ENCODE measurements around the gene SCYGR6.
A peak's percentile ranks its signal among the peaks of the same experiment; 100 is the strongest.
"Not testable (repeated sequence)": the region's sequence is repeated elsewhere in the genome, so short reads cannot be mapped to it uniquely, and the experiment has no call there.

SCYGR6 gene

GRCh38 chr2:227765788-227766372, 41.3 kb upstream of the SCYGR6 start:
- no peak overlapping the region for H3K4me3 ChIP-seq (ENCODE audit: low read depth, low read length)
- in situ Hi-C loops (cut with HindIII; ENCODE audit: low sequenced_read_pairs), result no loop called here
- DNase-seq (ENCODE audit: low read depth, low spot score), result no peak
- TF ChIP-seq CTCF (IDR thresholded peaks at IDR 0.05; ENCODE audit: low read depth, low read length), result no peak

- in situ Hi-C loops (cut with HindIII; ENCODE audit: low sequenced_read_pairs), result no loop called here
- no peak overlapping the region for H3K4me3 ChIP-seq (ENCODE audit: low read depth, low read length)
- TF ChIP-seq CTCF (IDR thresholded peaks at IDR 0.05; ENCODE audit: low read depth, low read length), result no peak
- DNase-seq (ENCODE audit: low read depth, low spot score), result no peak
These were observed 37.4 kb upstream of the SCYGR6 start for GRCh38 chr2:227761740-227762476.

- no peak for TF ChIP-seq CTCF (IDR thresholded peaks at IDR 0.05; ENCODE audit: low read depth, low read length)
- no peak for DNase-seq (ENCODE audit: low read depth, low spot score)
- in situ Hi-C loops (cut with HindIII; ENCODE audit: low sequenced_read_pairs), result no loop called here
- no peak overlapping the region for H3K4me3 ChIP-seq (ENCODE audit: low read depth, low read length)
These were observed 35.0 kb upstream of the SCYGR6 start for GRCh38 chr2:227759411-227760118.

DNA sequence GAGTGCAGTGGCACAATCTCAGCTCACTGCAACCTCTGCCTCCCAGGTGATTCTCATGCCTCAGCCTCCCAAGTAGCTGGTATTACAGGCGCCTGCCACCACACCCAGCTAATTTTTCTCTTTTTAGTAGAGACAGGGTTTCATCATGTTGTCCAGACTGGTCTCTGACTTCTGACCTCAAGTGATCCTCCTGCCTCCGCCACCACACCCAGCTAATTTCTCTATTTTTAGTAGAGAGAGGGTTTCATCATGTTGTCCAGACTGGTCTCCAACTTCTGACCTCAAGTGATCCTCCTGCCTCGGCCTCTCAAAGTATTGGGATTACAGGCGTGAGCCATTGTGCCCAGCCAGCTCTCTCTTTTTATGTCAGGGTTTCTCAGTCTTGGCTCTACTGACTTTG, 31.7 kb upstream of the SCYGR6 start:
- in situ Hi-C loops (cut with HindIII; ENCODE audit: low sequenced_read_pairs); DNase-seq (ENCODE audit: low read depth, low spot score); H3K4me3 ChIP-seq (ENCODE audit: low read depth, low read length): not testable (repeated sequence)

DNA sequence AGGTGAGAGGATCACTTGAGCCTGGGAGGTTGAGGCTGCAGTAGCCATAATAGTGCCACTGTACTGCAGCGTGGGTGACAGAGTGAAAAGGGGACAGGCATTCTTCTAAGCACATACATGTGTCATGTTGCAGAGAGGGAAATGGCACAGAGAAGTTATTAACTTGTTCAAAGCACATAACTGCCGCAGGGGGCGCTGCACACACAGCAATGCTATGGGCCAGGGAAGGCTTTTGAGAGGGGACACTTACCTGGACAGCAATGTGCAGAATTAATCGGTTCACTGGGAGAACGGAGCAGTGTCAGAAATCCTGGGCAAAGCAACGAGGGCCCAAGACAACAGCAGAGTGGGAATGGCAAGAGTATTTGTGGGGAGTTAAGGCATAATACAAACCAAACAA, 23.5 kb upstream of the SCYGR6 start:
- peak; percentile 48 for TF ChIP-seq CTCF (IDR thresholded peaks at IDR 0.05; ENCODE audit: low read depth, low read length)
- in situ Hi-C loops (cut with HindIII; ENCODE audit: low sequenced_read_pairs), result no loop called here
- H3K4me3 ChIP-seq (ENCODE audit: low read depth, low read length), result no peak overlapping the region
- no peak for DNase-seq (ENCODE audit: low read depth, low spot score)

DNA sequence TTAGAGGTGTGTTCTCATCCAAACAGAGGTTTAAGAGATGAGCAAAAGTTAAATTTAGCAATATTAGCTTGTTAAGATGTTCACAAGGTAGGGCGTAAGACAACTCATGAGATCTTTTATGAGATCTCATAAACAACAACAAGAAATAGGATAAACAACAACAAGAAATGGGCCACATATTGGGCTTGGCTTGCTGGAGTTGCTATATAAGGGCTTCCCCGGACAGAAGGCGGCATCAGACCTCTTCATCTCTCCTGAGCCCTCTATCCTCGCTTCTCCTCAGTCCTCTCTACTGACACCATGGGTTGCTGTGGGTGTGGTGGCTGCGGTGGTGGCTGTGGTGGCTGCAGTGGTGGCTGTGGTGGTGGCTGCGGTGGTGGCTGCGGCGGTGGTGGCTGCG, 21.0 kb upstream of the SCYGR6 start, which contains the start of gene SCYGR8:
Gene SCYGR8 (plus strand): TSS at position 301 of the 400 bp plus-strand sequence. CDS start 0 bp downstream, at position 301.
- TF ChIP-seq CTCF (IDR thresholded peaks at IDR 0.05; ENCODE audit: low read depth, low read length), result no peak
- in situ Hi-C loops (cut with HindIII; ENCODE audit: low sequenced_read_pairs), result no loop called here
- H3K4me3 ChIP-seq (ENCODE audit: low read depth, low read length), result no peak within 1 kb of the TSS
- DNase-seq (ENCODE audit: low read depth, low spot score), result no peak

- H3K4me3 ChIP-seq (ENCODE audit: low read depth, low read length); DNase-seq (ENCODE audit: low read depth, low spot score); in situ Hi-C loops (cut with HindIII; ENCODE audit: low sequenced_read_pairs): not testable (repeated sequence)
- TF ChIP-seq CTCF (IDR thresholded peaks at IDR 0.05; ENCODE audit: low read depth, low read length), result peak; percentile 14
These were observed 16.1 kb upstream of the SCYGR6 start for GRCh38 chr2:227740705-227741104.

Measured in astrocyte of the spinal cord (primary cell).